A673 (cell line): ENCODE data around the gene FRS2.

ENCODE experiments used
- EZH2 ChIP-seq: fragments of 200-600 bp; sonication (generic); IDR thresholded peaks from 2 replicates; pipeline ENCODE4 v1.6.1; 2017; ENCODE audit warnings: borderline replicate concordance, low read depth, mild to moderate bottlenecking, mixed read lengths, antibody characterized with exemption, low read length; ENCODE audit not compliant: poor library complexity, severe bottlenecking
- TF ChIP-seq, protein P1 (sequence below): fragments of 300-800, 200-600 bp; sonication (generic); conservative IDR thresholded peaks from 2 replicates; pipeline ENCODE4 v1.5.1; 2017; ENCODE audit warnings: low read depth, mild to moderate bottlenecking, antibody characterized with exemption, low read length, moderate library complexity, mixed read lengths

DNA sequence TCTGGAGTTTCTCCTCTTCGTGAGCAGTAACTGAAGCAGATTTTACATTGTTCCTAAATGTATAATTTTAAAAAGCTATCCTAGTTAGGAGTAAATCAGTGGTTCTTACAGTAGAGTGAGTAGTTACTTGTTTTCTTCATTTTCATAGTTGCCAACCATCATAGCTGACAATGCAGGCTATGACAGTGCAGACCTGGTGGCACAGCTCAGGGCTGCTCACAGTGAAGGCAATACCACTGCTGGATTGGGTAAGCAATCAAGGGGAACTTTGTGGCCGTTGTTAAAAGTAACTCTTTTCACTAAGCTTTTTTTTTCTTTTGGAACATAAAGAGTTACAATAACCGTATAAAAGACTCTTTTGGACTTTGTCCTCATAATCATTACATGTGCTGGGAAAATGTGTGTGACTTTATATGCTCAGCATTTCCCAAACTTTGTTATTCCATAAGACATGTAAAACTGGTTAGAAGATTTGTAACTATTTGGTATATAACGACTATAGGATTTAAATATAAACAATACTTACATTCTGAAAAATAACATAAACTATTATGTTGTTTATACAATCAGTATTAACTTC lies 128.1 kb downstream of the FRS2 start:
- TF ChIP-seq, protein P1, sequence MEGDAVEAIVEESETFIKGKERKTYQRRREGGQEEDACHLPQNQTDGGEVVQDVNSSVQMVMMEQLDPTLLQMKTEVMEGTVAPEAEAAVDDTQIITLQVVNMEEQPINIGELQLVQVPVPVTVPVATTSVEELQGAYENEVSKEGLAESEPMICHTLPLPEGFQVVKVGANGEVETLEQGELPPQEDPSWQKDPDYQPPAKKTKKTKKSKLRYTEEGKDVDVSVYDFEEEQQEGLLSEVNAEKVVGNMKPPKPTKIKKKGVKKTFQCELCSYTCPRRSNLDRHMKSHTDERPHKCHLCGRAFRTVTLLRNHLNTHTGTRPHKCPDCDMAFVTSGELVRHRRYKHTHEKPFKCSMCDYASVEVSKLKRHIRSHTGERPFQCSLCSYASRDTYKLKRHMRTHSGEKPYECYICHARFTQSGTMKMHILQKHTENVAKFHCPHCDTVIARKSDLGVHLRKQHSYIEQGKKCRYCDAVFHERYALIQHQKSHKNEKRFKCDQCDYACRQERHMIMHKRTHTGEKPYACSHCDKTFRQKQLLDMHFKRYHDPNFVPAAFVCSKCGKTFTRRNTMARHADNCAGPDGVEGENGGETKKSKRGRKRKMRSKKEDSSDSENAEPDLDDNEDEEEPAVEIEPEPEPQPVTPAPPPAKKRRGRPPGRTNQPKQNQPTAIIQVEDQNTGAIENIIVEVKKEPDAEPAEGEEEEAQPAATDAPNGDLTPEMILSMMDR = no peak
- no peak for TF ChIP-seq EZH2
